GM19468 (cell line): ENCODE results near the gene LRPPRC.

Experiments
- ATAC-seq: cut with Tn5 transposase; IDR thresholded peaks from one replicate; pipeline ENCODE4 v1.9.1; 2021; ENCODE audit warnings: mild to moderate bottlenecking, moderate library complexity, moderate number of reproducible peaks; ENCODE audit not compliant: unreplicated experiment; ENCODE audit errors: extremely low read depth

The LRPPRC gene

GRCh38 chr2:43984533-43984932 lies 11.3 kb downstream of the LRPPRC start:
- ATAC-seq: no peak

- no peak for ATAC-seq
Observed at GRCh38 chr2:43980902-43981301, 14.9 kb downstream of the LRPPRC start.

DNA sequence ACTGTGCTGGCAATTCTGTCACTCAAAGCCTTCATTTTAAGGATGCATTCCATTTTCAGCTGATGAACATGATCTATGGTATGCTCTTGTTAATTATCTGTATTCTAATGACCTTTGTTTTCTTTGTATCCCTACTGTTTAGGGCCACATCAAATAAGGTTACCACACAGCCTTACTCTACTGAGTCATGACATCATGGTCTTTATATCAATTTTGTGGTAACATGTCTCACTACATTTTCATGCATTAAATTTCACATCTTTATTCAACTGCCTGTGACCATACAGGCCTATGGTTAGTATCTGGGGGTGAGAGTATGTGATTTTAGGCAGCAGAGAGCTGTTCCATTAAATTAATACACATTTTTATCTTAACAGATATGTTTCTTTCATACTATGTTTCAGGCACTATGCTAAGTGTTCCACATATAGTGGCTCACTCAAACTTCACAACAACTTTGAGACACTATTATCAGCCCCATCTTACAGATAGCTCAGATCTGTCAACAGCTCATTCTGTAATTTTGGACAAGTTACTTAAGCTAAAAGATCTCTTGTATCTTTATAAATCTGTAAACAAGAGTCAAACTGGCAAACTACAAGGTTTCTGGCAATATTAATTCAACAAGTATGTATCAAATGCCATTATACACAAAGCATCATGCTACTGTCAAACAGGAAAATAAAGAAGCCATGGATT lies 18.0 kb downstream of the LRPPRC start:
- no peak for ATAC-seq

DNA sequence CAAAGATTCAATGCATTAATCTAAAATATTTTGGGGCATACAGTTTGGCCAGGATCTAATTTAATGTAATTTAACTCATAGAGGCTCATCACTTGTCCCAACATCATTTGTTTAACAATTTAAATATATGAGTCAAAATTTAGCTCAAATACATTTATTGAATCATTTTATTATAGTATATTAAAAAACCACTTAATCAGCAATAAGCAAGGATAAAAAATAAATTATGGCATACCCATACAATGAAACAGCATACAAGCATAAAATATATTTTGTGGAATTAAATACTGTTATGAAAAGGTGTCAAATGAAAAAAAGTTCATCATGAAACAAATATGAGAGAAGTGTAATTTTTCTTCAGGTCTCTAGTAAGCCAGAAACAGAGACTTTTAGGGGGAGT lies 34.9 kb downstream of the LRPPRC start:
- ATAC-seq: no peak

DNA sequence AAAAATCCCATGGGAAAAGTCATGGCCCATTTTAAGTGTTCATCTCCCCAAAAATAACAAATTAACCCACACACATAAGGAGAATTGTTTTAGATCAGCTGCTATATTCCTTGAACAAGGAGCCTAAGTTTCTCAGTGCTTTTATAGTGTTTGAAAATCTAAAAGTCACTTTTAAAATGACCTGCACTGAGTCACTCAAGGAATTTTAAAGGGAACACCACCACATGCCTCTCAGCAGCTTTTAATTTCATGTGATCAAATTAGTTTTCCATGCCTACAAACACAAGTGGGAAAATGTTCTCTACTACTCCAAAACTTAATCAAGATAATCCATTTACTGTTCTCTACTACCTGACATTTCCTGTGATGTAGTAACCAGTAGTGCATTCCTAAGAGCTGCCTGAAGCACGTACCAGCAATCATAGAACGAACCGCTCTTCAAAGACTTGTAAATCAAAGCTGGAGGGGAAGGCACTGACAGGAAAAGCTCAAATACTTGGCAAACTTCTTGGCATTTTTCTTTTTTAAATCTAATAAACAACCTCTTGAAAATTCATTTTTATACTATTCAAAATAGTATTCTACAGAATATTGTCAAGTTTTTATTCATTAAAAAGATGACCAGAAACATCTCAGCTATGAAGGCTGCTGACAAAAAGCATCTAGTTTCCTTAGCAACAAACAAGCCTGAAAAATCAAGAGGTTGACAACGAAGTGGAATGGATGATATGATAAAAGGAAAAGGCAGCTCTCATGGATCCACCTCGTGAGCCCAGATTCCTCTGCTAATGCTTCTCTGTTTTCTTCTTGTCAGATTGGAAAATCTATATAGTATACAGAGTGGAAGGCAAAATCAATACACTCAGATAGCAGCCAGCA lies 37.2 kb downstream of the LRPPRC start:
- no peak for ATAC-seq

- no peak for ATAC-seq
Observed at GRCh38 chr2:43950383-43951008, 45.3 kb downstream of the LRPPRC start.

- no peak for ATAC-seq
Observed at GRCh38 chr2:43948370-43948769, 47.4 kb downstream of the LRPPRC start.

DNA sequence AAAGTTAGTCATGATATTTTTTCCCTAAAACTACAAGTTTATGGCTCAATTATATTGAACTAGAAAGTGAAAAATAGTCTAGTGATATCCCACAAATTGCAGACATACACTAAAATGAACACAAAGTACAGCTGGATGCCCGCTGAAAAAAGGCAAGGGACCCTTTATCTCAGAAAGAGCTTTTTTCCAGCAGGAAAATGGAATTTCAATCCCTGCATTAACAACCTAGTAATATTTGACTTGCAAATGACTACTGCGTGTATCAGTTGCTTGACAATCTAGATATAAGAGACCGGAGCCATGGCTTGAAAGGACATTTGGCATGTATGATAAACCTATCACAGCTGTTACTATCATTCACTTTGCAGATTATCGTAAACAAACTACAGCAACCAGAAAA lies 49.1 kb downstream of the LRPPRC start:
- ATAC-seq: no peak

- ATAC-seq: no peak
Observed at GRCh38 chr2:43945439-43945838, 50.4 kb downstream of the LRPPRC start.

DNA sequence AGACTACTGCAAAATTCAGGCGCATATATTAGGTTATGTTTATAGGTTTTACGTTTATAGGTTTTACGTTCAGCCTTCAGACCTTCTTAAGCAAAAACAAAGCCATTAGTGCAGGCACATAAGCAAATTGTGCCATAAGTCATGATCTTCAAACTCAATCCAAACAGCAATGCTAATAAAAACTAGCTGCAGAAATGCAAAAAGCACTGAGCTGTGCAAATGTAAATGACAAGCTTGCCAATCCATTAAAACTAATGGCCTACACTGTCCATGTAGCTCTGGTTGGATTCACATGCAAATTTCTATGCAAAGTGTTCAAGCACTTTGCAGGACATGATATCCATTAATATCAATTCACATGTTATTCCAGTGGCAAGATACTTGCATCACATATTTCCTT lies 50.9 kb downstream of the LRPPRC start:
- ATAC-seq: no peak

- ATAC-seq: no peak
Observed at GRCh38 chr2:43943809-43944452, 51.9 kb downstream of the LRPPRC start.

- no peak for ATAC-seq
Observed at GRCh38 chr2:43943323-43943722, 52.5 kb downstream of the LRPPRC start.

DNA sequence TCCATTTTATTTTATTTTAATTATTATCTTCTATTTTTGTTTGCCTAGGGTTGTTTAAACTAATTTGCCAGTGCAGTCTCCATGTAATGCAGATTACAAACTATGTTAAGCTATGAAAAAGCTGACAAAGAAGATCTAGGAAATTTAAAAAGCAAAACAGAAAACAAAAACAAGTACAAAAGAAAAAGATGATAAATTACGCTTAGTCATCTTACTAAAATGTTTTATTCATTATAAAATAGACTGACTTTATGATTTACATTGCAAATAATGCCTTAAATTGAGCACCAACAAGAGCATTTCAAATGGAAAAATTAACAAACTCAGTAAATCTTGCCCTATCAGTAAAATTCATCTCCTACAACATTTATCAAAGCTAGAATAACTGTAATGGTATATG lies 52.9 kb downstream of the LRPPRC start:
- no peak for ATAC-seq

DNA sequence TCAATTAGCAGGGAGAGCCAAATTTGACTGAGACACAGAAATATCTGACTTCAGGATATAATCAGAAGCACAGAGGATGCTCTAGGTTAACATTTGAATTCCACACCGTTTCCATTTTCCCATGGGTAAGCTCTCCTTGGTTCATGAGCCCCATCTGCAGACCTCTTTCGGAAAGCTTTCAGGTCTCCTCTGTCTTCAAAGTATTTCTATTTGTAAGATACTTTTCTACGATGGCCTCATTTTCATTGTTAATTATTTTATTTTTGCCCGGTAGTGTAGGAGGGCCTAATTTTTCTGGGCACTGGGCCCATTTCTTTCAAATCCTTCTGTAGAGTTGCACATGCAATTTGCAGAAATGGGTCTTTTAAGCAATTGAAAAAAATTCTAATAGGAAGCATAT lies 53.8 kb downstream of the LRPPRC start:
- no peak for ATAC-seq

GRCh38 chr2:43941359-43941758 lies 54.4 kb downstream of the LRPPRC start:
- no peak for ATAC-seq

DNA sequence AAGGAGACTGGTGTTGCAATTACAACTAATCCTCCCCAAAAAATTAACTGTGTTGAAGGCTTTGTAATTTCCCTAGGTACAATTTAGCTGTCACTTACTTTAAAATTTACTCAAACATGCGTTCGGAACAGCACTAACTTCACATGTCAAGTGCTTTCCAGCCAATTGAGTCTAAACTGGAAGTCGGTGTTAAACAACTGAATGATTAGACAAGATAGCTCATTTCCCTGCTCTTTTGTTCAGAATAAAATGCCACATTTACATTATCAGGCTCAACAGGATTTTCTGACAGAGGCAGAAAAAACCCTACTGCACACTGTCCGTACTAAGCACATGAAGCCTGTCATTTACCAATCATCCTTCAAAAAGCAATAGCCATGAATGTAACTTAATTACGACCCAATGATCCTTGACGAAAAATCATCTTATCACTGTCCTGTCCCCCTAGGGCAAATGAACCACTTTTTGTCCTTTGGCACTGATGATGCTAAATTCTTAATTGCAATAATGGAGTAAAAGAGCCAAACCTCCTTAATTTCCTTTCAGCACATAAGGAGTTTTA lies 56.0 kb downstream of the LRPPRC start:
- ATAC-seq: no peak

DNA sequence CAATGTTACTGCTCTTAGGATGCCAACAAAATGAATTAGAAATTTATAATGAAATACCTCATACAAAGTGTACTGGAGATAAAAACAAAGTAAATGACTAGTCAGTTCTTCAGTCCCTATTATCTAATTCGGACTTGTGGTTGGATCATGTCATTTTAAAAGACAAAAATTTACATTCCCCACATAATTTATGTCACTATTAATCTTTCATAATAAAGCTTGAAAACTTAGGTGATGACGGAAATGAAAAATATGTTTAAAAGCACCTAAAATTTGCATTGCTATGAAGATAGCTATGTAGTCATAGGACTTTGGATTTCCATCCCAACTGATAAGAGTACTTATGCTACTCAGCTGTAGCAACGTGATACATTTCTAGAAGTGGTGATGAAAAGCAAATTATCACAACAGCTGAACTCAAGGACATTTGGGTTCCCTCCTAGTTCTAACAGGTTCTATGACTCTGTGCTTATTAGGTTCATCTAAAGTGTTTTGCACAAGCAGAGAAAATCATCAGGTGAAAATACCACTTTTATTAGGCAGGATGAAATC lies 58.4 kb downstream of the LRPPRC start:
- no peak for ATAC-seq

- no peak for ATAC-seq
Observed at GRCh38 chr2:43934567-43934966, 61.2 kb downstream of the LRPPRC start.

DNA sequence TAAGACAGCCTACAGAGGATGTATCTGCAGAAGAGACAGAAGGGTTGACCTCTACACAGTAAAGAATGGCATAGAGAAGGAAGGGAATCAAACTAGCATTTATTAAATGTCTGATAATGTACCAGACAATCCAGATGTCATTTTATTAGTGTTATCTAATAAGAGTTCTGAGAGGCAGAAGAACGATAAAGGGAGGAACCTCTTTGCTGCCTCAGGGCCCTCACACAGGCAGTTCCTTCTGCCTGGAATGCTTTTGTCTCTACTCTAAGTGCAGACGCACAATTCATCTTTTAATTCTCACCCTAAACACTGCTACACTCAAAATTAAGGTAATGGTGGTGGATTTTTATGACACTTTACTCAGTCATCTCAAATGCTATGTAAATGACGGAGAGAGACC lies 64.5 kb downstream of the LRPPRC start:
- no peak for ATAC-seq

DNA sequence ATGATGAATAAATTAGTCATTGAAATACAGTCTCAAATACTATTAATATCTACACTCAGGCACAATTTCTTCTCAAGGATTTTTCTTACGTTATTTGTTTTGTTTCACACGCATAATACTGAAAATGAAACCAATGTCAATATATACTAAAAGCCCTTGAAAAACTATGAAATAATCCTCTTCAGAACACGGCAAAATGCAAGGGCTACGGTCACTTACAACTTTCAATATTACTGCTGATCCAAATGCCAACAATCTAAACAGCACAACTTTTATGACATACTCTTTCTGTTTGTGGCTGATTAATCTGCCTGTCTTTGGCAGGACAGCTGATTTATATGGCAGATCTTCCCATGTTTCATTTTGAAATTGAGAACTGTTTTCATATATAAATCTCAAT lies 68.3 kb downstream of the LRPPRC start:
- no peak for ATAC-seq
